Fibroblast of mammary gland (primary cell): ENCODE data around the gene PRKN.

Experiments used
- DNase-seq: peaks from one replicate; pipeline ENCODE4 v3.0.0-alpha.2; 2010; ENCODE audit warnings: low read depth
- H3K4me3 ChIP-seq: 2 replicates; pipeline ENCODE4 v1.5.1; 2011; ENCODE audit warnings: low read depth, mild to moderate bottlenecking, low read length, moderate library complexity; ENCODE audit not compliant: control insufficient read depth
- CTCF ChIP-seq: conservative IDR thresholded peaks from 2 replicates; pipeline ENCODE4 v1.5.1; 2011; ENCODE audit warnings: low read depth, low read length, inconsistent platforms; ENCODE audit not compliant: control insufficient read depth, insufficient read depth

The PRKN gene

DNA sequence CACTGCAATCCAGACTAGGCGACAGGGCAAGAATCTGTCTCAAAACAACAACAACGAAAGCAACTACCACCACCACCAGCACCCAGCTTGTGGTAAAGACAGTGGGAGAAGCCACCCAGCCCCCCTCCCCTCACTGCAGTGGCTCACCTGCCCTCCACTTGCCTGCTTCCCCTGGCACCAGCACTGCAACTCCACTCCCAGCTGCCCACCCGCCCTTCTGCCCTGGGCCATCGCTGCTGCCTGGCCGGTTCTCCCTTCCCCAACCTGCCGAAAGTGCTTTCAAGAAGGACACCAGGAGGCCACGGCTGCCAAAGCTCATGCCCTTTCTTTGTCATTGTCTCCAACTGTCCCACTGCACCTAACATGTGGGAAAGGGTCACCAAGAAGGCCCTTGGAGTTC is 1359.1 kb downstream of the PRKN start:
- no peak for DNase-seq
- H3K4me3 ChIP-seq: no peak overlapping the region
- TF ChIP-seq CTCF: no peak

GRCh38 chr6:161367472-161367871 is 1360.1 kb downstream of the PRKN start:
- no peak for DNase-seq

DNA sequence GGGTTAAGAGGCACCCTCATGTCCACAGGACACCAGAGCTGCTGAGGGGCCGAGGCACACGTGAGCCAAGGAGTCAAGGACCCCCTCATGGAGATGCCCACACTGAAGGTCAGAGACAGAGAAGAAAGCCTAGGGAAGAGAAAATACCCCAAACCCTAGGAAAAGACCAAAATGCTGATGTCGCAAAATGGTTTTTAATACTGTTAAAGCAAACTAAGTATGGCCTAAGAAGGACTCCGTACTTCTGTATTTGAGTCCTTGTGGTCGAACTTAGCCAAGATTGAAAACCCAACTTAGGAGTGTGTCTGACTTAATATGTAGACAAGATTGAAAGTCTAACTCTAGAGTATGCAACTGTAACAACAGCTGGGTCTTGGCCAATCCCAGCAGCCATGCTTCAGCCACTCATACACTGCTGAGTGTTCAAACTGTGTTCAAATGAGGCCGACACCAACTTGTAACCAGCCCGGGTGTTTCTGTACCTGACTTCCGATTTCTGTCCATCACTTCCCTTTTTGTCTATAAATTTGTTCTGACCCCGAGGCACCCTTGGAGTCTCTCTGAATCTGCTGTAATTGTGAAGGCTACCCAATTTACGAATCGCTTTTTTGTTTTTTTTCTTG is 1361.2 kb downstream of the PRKN start:
- H3K4me3 ChIP-seq: no peak overlapping the region
- no peak for TF ChIP-seq CTCF
- DNase-seq: no peak

More at GRCh38 chr6:161367472-161367871, 1360.1 kb downstream of the PRKN start:
- H3K4me3 ChIP-seq: no peak overlapping the region
- no peak for TF ChIP-seq CTCF

- no peak for DNase-seq
- H3K4me3 ChIP-seq: no peak overlapping the region
- no peak for TF ChIP-seq CTCF
These were observed 1361.9 kb downstream of the PRKN start for GRCh38 chr6:161365633-161366032.

GRCh38 chr6:161363286-161363685 is 1364.3 kb downstream of the PRKN start:
- DNase-seq: no peak
- H3K4me3 ChIP-seq: no peak overlapping the region
- TF ChIP-seq CTCF: no peak

DNA sequence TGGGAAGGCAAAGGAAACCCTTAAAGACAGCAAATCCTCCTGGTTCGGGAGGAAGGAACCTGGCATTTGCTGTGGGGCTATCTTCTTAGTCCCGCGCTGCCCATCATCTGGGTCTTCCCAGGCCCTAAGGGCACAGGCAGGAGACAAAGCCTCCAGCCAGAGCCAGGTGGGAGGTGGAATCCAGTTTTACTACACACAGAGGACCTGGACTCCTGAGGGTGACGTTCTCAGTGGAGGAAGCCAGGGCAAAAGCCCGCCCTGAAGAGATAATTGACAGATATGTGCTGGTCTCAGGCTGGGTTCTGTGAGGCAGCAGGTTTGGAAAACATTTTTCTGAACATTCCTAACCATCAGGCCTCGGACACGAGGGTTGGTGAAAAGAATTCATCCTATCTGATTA is 1365.3 kb downstream of the PRKN start:
- no peak for TF ChIP-seq CTCF
- DNase-seq: no peak
- no peak overlapping the region for H3K4me3 ChIP-seq

DNA sequence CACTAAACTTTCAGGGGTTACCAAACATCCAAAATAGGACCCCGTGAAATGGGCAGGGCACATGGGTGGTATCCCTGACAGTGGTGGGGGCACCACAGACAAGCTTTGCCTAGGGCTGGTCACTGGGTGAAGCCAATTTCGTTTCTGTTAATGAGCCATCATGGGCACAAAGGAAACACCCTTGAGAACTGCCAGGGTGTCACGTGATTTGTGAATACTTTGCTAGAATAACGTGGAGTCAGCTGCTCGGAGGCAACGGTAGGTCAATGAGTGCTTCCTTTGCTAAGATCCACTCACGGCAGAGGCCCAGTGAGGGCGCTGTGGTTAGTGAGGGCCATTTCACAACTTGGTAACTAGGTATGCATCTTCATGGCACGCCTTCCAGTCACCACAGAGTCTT is 1366.0 kb downstream of the PRKN start:
- no peak for TF ChIP-seq CTCF
- H3K4me3 ChIP-seq: no peak overlapping the region
- no peak for DNase-seq
